ENCODE measurements around the gene RRP9.
A peak's percentile ranks its signal among the peaks of the same experiment; 100 is the strongest.

Gene RRP9

GRCh38 chr3:51958603-51959521, 17.2 kb upstream of the RRP9 start:
- FAIRE-seq = no peak
- no peak for DNase-seq (ENCODE audit: insufficient read length, low spot score)

GRCh38 chr3:51957520-51958205, 16.0 kb upstream of the RRP9 start:
- no peak for DNase-seq (ENCODE audit: insufficient read length, low spot score)
- no peak for FAIRE-seq

GRCh38 chr3:51955893-51956770, 14.4 kb upstream of the RRP9 start:
- peak; percentile 65 for DNase-seq (ENCODE audit: insufficient read length, low spot score)
- no peak for FAIRE-seq

GRCh38 chr3:51955175-51955892, 13.6 kb upstream of the RRP9 start, which contains the start of gene GPR62:
TSS of gene GPR62 (plus strand) at chr3:51955381. CDS start at chr3:51955653, 272 bp downstream.
- no peak for DNase-seq (ENCODE audit: insufficient read length, low spot score)
- no peak for FAIRE-seq

GRCh38 chr3:51954713-51955112, 13.0 kb upstream of the RRP9 start:
- FAIRE-seq = no peak
- DNase-seq (ENCODE audit: insufficient read length, low spot score) = no peak

- DNase-seq (ENCODE audit: insufficient read length, low spot score) (no peak), FAIRE-seq (no peak)
These were observed 12.4 kb upstream of the RRP9 start for GRCh38 chr3:51954105-51954504.

GRCh38 chr3:51953445-51953844, 11.7 kb upstream of the RRP9 start:
- DNase-seq (ENCODE audit: insufficient read length, low spot score) = no peak

GRCh38 chr3:51950899-51951298, 9.2 kb upstream of the RRP9 start:
- no peak for DNase-seq (ENCODE audit: insufficient read length, low spot score)
- FAIRE-seq = no peak

More at GRCh38 chr3:51953445-51953844, 11.7 kb upstream of the RRP9 start:
- FAIRE-seq = no peak

- no peak for DNase-seq (ENCODE audit: insufficient read length, low spot score)
- no peak for FAIRE-seq
These were observed 7.4 kb upstream of the RRP9 start for GRCh38 chr3:51949121-51949520.

GRCh38 chr3:51948016-51948580, 6.4 kb upstream of the RRP9 start:
- DNase-seq (ENCODE audit: insufficient read length, low spot score) = no peak
- no peak for FAIRE-seq

GRCh38 chr3:51947215-51947900, 5.7 kb upstream of the RRP9 start:
- FAIRE-seq (no peak), DNase-seq (ENCODE audit: insufficient read length, low spot score) (no peak)

GRCh38 chr3:51946796-51947195, 5.1 kb upstream of the RRP9 start:
- DNase-seq (ENCODE audit: insufficient read length, low spot score) (no peak), FAIRE-seq (no peak)

GRCh38 chr3:51945926-51946705, 4.4 kb upstream of the RRP9 start:
- no peak for DNase-seq (ENCODE audit: insufficient read length, low spot score)
- no peak for FAIRE-seq

- FAIRE-seq = no peak
- no peak for DNase-seq (ENCODE audit: insufficient read length, low spot score)
These were observed 3.5 kb upstream of the RRP9 start for GRCh38 chr3:51945031-51945840.

- FAIRE-seq = no peak
These were observed 2.8 kb upstream of the RRP9 start for GRCh38 chr3:51944451-51945021.

GRCh38 chr3:51943451-51944391, 2.0 kb upstream of the RRP9 start:
- DNase-seq (ENCODE audit: insufficient read length, low spot score) = no peak
- FAIRE-seq = no peak

More at GRCh38 chr3:51944451-51945021, 2.8 kb upstream of the RRP9 start:
- no peak for DNase-seq (ENCODE audit: insufficient read length, low spot score)
